ENCODE results near the gene NCOA5. TPM values are rescaled to one million over a fixed set of nuclear protein-coding genes. Genes with fewer than 3 reads are reported as not detected.

Gene NCOA5
- total and polyA plus RNA-seq, 10 of the 15 experiments (the other 5 are each of a cell fraction or from before 2014, with no cell fraction given): 7.7 to 38.1 (median 30.1) TPM

DNA sequence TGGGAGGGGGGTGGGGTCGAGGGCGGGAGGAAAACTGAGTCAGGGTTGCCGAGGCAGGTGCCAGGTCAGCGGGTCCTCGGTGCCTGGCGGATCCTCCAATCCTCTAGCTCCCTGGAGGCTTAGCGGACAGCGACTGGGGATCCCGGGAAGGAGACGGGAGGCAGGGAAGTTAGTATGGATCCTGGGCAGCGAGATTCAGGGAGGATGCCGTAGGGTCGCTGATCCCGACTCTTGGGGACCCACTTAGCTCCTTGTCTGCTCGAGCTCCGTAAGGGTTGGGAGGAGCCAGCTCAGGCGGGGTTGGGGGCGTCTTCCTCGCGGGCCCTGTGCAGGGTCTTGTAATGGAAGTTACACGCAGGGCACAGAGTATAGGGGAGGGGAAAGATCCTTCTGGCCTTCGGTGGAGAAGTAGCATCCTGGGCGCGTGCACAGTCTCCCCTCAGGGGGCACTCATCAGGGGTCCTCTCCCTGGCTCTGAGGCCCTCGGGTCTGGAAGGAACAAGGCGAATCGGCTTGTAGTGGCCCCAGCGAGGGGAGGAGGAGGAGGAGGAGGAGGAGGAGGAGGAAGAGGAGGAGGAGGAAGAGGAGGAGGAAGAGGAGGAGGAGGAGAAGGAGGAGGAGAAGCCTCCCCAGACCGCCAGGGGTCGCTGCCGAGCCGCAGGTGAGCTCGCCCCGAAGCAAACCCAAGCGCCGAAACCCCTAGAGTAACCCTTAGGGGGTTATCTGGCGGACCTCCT, 67.2 kb downstream of the NCOA5 start:
- WGBS (ENCODE audit: insufficient coverage, insufficient replicate concordance, low lambda C conversion rate, missing lambda C conversion rate): under 1% methylated on average over 26 of the region's 37 CpGs
- POLR2A ChIA-PET: interaction anchor here (0.7 kb wide), 1 partner anchor 94 kb away, joined by 6 read pairs; no protein-coding TSS in a partner anchor
- H3K4me1 ChIP-seq (ENCODE audit: control insufficient read depth, insufficient read depth, low read length): no peaks in the 10 kb centered on the region
- H3K27me3 ChIP-seq (replicated peaks in 1 of 2; ENCODE audit: control insufficient read depth in 2 of 2, insufficient read depth in 2 of 2, low read length in 1 of 2): peaks cover 2 to 4% of the 10 kb centered on the region in 2 experiments; a peak in 2 of 4 replicates
- peak overlapping the region; percentile 70 for H3K4me2 ChIP-seq (ENCODE audit: control insufficient read depth, insufficient read depth)
- RAD21 ChIA-PET (ENCODE audit: unreplicated experiment): interaction anchor here (0.9 to 1.6 kb wide), 10 partner anchors 8 to 326 kb away, joined by 3 to 11 read pairs (median 4); no protein-coding TSS in a partner anchor
- H3K9ac ChIP-seq (ENCODE audit: control insufficient read depth, insufficient read depth, low read length): no peak overlapping the region
- SMC1A ChIA-PET (ENCODE audit: uncharacterized antibody, unreplicated experiment): interaction anchor here (1.1 to 2.9 kb wide), 7 partner anchors 64 to 327 kb away, joined by 3 to 11 read pairs (median 4); no protein-coding TSS in a partner anchor
- ATAC-seq (peak; percentile 84), DNase-seq (ENCODE audit: low read depth, low spot score) (no peak), FAIRE-seq (no peak)
- H3K27ac ChIP-seq (ENCODE audit: control insufficient read depth, insufficient read depth): no peak overlapping the region
- no peaks in the 10 kb centered on the region for H3K9me3 ChIP-seq (replicated peaks; ENCODE audit: control insufficient read depth, insufficient read depth, low read length)
- H3K4me3 ChIP-seq: peak overlapping the region; percentile 38; the same call in 1 of the 2 replicates
- CTCF ChIA-PET: interaction anchor here (0.6 to 2.6 kb wide), 29 partner anchors 8 to 384 kb away, joined by 3 to 16 read pairs (median 5); partner anchors contain the start of gene ELMO2
- intact Hi-C loops (cut with micrococcal nuclease; ENCODE audit: unreplicated experiment) (loop anchor here (1.0 to 2.0 kb wide), 3 partner anchors 65 to 152 kb away; no protein-coding TSS in a partner anchor), in situ Hi-C loops (cut with MboI) (no loop called here)
- no peaks in the 10 kb centered on the region for H3K36me3 ChIP-seq (ENCODE audit: control insufficient read depth in 2 of 2, insufficient read depth in 2 of 2, low read length in 1 of 2)
- no peaks in the 10 kb centered on the region for H3K79me2 ChIP-seq (ENCODE audit: control insufficient read depth, insufficient read depth, low read length)
- BruUV-seq (replicated peaks): no TSS peak
- H4K20me1 ChIP-seq (ENCODE audit: control insufficient read depth, insufficient read depth): no peaks in the 10 kb centered on the region
- H2AFZ ChIP-seq (ENCODE audit: control insufficient read depth, low read depth, low read length): no peak overlapping the region; the same call in 1 of the 2 replicates
- TF ChIP-seq SMC3 (IDR thresholded peaks at IDR 0.05; ENCODE audit: borderline replicate concordance, low read length) (peak; percentile 66), RAD21 (IDR thresholded peaks at IDR 0.05; ENCODE audit: insufficient read depth, low read depth, low read length) (peak; percentile 75), CTCF (IDR thresholded peaks at IDR 0.05 in 2 of 3, conservative IDR thresholded peaks at IDR 0.05 in 1 of 3; ENCODE audit: control insufficient read depth in 2 of 3, extremely low read depth in 1 of 3, insufficient read depth in 1 of 3, low read depth in 3 of 3, low read length in 3 of 3) (peak; percentile 69 to 88 (median 71)), HDAC2 (IDR thresholded peaks at IDR 0.05) (no peak; the same call in 1 of the 2 replicates), YY1 (IDR thresholded peaks at IDR 0.05; ENCODE audit: low read depth, low read length) (0 out of 2 replicates have a peak, but pooled peaks have one; percentile 28), DPF2 (IDR thresholded peaks at IDR 0.05) (no peak), IKZF2 (IDR thresholded peaks at IDR 0.05) (0 out of 4 replicates have a peak, but pooled peaks of 1 of the 2 experiments have one; percentile 7), POLR2A (IDR thresholded peaks at IDR 0.05; ENCODE audit: low read depth, low read length) (no peak), NFXL1 (IDR thresholded peaks at IDR 0.05; ENCODE audit: borderline replicate concordance) (peak; percentile 99)
- TF ChIP-seq, protein P1, sequence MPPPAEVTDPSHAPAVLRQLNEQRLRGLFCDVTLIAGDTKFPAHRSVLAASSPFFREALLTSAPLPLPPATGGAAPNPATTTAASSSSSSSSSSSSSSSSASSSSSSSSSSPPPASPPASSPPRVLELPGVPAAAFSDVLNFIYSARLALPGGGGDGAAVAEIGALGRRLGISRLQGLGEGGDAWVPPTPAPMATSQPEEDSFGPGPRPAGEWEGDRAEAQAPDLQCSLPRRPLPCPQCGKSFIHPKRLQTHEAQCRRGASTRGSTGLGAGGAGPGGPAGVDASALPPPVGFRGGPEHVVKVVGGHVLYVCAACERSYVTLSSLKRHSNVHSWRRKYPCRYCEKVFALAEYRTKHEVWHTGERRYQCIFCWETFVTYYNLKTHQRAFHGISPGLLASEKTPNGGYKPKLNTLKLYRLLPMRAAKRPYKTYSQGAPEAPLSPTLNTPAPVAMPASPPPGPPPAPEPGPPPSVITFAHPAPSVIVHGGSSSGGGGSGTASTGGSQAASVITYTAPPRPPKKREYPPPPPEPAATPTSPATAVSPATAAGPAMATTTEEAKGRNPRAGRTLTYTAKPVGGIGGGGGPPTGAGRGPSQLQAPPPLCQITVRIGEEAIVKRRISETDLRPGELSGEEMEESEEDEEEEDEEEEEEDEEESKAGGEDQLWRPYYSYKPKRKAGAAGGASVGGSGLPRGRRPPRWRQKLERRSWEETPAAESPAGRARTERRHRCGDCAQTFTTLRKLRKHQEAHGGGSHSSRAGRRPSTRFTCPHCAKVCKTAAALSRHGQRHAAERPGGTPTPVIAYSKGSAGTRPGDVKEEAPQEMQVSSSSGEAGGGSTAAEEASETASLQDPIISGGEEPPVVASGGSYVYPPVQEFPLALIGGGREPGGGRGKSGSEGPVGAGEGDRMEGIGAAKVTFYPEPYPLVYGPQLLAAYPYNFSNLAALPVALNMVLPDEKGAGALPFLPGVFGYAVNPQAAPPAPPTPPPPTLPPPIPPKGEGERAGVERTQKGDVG (CRISPR knock-in tag; IDR thresholded peaks at IDR 0.05): no peak
- TF ChIP-seq, protein P2, sequence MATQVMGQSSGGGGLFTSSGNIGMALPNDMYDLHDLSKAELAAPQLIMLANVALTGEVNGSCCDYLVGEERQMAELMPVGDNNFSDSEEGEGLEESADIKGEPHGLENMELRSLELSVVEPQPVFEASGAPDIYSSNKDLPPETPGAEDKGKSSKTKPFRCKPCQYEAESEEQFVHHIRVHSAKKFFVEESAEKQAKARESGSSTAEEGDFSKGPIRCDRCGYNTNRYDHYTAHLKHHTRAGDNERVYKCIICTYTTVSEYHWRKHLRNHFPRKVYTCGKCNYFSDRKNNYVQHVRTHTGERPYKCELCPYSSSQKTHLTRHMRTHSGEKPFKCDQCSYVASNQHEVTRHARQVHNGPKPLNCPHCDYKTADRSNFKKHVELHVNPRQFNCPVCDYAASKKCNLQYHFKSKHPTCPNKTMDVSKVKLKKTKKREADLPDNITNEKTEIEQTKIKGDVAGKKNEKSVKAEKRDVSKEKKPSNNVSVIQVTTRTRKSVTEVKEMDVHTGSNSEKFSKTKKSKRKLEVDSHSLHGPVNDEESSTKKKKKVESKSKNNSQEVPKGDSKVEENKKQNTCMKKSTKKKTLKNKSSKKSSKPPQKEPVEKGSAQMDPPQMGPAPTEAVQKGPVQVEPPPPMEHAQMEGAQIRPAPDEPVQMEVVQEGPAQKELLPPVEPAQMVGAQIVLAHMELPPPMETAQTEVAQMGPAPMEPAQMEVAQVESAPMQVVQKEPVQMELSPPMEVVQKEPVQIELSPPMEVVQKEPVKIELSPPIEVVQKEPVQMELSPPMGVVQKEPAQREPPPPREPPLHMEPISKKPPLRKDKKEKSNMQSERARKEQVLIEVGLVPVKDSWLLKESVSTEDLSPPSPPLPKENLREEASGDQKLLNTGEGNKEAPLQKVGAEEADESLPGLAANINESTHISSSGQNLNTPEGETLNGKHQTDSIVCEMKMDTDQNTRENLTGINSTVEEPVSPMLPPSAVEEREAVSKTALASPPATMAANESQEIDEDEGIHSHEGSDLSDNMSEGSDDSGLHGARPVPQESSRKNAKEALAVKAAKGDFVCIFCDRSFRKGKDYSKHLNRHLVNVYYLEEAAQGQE (IDR thresholded peaks at IDR 0.05; ENCODE audit: low read depth, low read length): no peak
- TF ChIP-seq, protein P3, sequence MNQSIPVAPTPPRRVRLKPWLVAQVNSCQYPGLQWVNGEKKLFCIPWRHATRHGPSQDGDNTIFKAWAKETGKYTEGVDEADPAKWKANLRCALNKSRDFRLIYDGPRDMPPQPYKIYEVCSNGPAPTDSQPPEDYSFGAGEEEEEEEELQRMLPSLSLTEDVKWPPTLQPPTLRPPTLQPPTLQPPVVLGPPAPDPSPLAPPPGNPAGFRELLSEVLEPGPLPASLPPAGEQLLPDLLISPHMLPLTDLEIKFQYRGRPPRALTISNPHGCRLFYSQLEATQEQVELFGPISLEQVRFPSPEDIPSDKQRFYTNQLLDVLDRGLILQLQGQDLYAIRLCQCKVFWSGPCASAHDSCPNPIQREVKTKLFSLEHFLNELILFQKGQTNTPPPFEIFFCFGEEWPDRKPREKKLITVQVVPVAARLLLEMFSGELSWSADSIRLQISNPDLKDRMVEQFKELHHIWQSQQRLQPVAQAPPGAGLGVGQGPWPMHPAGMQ (IDR thresholded peaks at IDR 0.05; ENCODE audit: borderline replicate concordance): no peak

Measured in GM12878 (cell line).